Measurements from ENCODE around the gene HPSE2. TPM values are rescaled to one million over a fixed set of nuclear protein-coding genes. Genes with fewer than 3 reads are reported as not detected.

Gene HPSE2
- total RNA-seq, 1 donor from 2014 or later: 3.4 TPM

DNA sequence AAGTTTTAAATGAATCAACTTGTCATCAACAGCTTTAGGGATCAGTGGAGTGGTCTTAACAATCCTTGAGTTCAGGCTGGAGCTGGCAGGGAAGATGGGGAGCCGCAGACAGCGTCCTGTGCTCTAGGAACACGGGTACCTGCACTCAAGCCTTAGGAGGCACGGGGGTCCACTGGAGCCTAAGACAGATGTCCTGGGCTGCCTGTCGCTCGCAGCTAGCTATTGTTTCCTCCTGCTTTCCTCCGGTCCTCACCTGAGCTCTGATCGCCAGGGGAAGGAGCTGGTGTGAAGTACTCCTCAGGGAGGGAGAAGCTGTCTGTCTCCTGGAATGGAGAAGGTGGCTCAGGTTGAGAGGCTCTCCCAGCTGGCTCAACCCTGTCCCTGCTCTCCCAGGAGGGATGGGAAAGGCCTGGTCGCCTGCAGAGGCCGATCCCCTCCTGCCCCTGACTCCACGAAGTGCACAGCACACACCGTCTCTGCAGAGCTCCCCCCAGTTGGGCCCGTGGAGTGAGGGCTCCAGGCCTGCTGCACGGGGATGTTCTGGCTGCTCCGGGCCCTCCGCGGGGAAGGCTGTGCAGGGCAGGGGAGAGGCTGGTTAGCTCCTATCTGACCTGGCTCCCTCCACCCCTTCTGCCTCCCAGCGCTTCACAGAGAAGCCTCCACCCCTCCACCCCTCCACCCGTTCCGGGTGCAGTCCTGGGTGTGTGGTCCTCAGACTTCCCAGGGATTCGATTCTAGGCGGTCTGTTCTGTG, 806.2 kb downstream of the HPSE2 start:
- peaks cover 90% of the 10 kb centered on the region for H3K36me3 ChIP-seq
- TF ChIP-seq, protein P1, sequence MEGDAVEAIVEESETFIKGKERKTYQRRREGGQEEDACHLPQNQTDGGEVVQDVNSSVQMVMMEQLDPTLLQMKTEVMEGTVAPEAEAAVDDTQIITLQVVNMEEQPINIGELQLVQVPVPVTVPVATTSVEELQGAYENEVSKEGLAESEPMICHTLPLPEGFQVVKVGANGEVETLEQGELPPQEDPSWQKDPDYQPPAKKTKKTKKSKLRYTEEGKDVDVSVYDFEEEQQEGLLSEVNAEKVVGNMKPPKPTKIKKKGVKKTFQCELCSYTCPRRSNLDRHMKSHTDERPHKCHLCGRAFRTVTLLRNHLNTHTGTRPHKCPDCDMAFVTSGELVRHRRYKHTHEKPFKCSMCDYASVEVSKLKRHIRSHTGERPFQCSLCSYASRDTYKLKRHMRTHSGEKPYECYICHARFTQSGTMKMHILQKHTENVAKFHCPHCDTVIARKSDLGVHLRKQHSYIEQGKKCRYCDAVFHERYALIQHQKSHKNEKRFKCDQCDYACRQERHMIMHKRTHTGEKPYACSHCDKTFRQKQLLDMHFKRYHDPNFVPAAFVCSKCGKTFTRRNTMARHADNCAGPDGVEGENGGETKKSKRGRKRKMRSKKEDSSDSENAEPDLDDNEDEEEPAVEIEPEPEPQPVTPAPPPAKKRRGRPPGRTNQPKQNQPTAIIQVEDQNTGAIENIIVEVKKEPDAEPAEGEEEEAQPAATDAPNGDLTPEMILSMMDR (IDR thresholded peaks at IDR 0.05): no peak
- no peak for DNase-seq

DNA sequence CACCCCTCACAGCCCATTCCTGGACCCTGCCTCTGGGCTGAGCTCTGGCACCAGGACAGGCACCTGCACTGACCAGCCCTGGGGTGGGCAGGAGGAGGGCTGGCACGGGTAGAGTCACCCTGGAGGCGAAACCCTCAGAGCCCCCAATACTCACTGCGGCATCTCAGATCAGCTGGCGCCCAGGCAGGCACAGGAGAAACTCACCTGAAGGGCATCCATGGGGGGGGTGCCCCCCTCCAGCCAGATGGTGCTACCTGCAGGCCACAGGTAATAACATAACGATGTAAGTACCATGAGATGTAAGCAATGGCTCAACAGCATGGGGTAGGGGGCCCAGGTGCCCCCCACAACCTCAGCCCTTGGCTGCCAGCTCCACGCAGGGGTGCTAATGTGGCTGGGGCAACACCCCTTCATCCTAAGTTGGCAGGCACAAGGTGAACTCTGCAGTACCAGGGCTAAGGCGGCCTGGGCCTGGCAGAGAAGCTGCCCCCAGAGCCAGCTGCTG, 808.6 kb downstream of the HPSE2 start:
- intact Hi-C loops (cut with DNase I): no loop called here
- H3K27ac ChIP-seq: no peak overlapping the region
- H3K4me3 ChIP-seq: no peak overlapping the region
- H3K36me3 ChIP-seq: peaks cover 89% of the 10 kb centered on the region
- no peaks in the 10 kb centered on the region for H3K4me1 ChIP-seq
- no peaks in the 10 kb centered on the region for H3K9me3 ChIP-seq
- DNase-seq (no peak), ATAC-seq (no peak)
- no peaks in the 10 kb centered on the region for H3K27me3 ChIP-seq
- TF ChIP-seq, protein P1 (IDR thresholded peaks at IDR 0.05): no peak

More for the DNA sequence above, 806.2 kb downstream of the HPSE2 start:
- no peaks in the 10 kb centered on the region for H3K4me1 ChIP-seq
- intact Hi-C loops (cut with DNase I): no loop called here
- no peak overlapping the region for H3K4me3 ChIP-seq
- no peak for ATAC-seq
- H3K9me3 ChIP-seq: no peaks in the 10 kb centered on the region
- no peak overlapping the region for H3K27ac ChIP-seq
- H3K27me3 ChIP-seq: no peaks in the 10 kb centered on the region

DNA sequence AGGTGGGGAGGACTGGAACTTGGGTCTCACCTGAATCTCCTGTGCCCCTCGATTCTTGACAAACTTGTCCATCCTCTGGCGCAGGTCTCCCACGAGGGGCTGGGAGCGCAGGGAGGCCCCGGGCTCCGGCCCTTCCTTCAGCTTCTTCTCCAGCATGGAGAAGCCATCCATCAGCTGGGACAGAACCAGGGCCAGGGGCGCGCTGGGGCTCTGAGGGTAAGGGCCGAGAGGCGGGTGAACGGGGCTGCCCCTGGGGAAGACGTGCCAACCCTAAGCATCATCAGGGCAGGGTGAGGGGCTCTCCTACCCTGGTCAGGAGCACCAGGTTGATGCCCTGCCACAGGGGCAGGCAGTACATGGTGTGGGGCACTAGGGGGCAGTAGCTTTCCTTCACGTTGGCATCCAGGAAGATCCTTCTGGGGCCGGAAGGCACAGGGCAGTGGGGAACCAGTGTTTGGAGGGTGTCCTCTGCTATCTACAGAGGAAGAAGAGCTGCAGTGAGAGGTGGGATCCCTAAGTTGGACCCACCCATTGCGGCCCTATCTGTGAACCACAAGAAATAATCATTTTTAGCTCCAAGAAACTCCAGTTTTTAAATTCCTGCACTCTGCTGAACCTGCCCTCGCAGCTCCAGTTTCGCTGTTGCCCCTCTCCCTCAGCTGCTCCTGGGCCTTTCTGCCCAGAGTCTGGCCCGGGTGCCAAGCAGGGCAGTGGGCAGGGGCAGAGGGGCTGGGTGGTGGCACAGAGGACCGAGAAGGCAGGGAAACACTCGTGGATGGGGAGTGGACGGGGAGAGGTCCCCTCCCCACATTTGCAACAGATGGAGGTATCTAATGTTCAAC, 809.9 kb downstream of the HPSE2 start:
- ATAC-seq (peak; percentile 82), DNase-seq (peak; percentile 69)
- H3K36me3 ChIP-seq: peaks cover 86% of the 10 kb centered on the region

DNA sequence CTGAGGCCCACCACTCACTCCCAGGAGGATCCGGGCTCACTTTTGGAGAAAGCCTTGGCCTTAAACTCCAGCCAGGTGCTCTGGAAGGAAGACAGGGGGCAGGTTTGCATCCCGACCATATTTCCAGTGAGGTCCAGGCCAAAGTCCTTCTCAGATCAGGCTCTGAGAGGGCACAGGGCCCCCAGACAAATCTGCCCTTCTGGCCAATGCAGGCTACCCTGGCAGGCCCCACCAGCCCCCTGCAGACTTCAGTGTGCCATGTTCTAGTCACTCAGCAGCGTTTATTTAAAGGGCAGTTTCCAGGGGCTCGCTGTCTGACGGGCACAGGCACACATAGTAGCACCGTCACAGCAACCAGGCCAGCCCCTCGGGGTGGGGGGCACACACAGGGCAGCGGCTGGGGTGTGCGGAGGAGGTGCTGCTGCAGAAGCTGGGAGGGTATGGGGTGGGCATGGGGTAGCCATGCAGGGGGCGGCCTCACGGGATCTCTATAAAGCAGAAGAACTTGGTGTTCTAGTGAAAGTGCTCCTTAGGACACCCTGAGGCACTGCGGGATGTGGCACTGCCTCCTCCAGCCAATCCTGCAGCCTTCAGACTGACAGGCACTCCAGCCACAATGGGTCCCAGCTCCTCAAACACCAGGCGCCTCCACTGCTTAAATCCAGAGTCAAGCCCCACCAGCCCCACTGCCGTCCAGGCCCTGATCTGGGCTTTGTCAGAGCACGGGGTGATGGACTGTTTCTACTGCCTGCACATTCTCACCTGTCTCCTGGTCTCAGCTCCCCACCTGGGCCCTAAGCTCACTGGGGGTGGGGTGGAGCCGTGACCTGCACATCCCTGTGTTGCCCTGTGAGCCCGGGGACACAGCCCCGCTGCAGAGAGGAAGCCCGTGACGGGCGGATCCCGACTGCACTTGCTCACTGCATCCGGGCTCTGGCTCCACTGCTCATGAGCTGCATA, 811.1 kb downstream of the HPSE2 start:
- intact Hi-C loops (cut with DNase I): no loop called here
- Histone ChIP-seq H3K36me3 (peaks cover 86% of the 10 kb centered on the region), H3K9me3 (no peaks in the 10 kb centered on the region), H3K4me3 (no peak overlapping the region), H3K27me3 (no peaks in the 10 kb centered on the region), H3K4me1 (no peaks in the 10 kb centered on the region), H3K27ac (no peak overlapping the region)
- ATAC-seq (no peak), DNase-seq (no peak)
- TF ChIP-seq, protein P1 (IDR thresholded peaks at IDR 0.05): no peak

More for the DNA sequence above, 809.9 kb downstream of the HPSE2 start:
- H3K9me3 ChIP-seq: no peaks in the 10 kb centered on the region
- no peak overlapping the region for H3K4me3 ChIP-seq
- no peak overlapping the region for H3K27ac ChIP-seq
- intact Hi-C loops (cut with DNase I): no loop called here
- TF ChIP-seq, protein P1 (IDR thresholded peaks at IDR 0.05): peak; percentile 66
- H3K27me3 ChIP-seq: no peaks in the 10 kb centered on the region
- no peaks in the 10 kb centered on the region for H3K4me1 ChIP-seq

DNA sequence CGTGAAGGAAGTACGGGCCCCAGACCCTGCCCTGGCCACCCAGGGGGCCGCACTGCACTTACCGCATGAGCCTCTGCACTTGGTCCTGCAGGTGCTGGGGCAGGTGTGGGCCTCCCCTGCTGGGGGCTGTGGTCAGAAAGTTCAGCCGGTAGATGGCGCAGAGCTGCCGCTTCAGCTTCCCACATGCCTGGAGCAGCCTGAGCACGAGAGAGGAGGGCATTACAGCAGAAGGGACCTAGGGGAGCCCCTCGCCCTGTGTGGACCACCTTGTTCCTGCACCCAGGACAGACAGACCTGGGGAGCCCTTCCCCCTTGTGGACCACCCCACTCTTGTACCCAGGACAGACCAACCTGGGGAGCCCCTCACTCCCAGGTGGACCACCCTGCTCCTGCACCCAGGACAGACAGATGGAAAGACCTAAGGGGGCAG, 811.9 kb downstream of the HPSE2 start:
- TF ChIP-seq, protein P1 (IDR thresholded peaks at IDR 0.05): no peak
- H3K27me3 ChIP-seq: no peaks in the 10 kb centered on the region
- ATAC-seq (no peak), DNase-seq (no peak)
- no peaks in the 10 kb centered on the region for H3K4me1 ChIP-seq
- no peak overlapping the region for H3K27ac ChIP-seq
- intact Hi-C loops (cut with DNase I): no loop called here
- peaks cover 86% of the 10 kb centered on the region for H3K36me3 ChIP-seq
- H3K9me3 ChIP-seq: no peaks in the 10 kb centered on the region
- no peak overlapping the region for H3K4me3 ChIP-seq
